Sigmoid colon (tissue), 4 donors: ENCODE results near the gene TTLL12.

ENCODE experiments used
- EP300 ChIP-seq, 4 donors: sonication (generic); formaldehyde crosslinking; IDR thresholded peaks; one replicate each; pipeline ENCODE4 v1.6.1; 2017; ENCODE audit warnings: antibody characterized with exemption in 4 of 4
- POLR2A ChIP-seq, 2 donors: fragments of 450-650 bp; IDR thresholded peaks; one replicate each; pipeline ENCODE4 v1.6.1; 2016; ENCODE audit warnings: antibody characterized with exemption in 2 of 2, mild to moderate bottlenecking in 2 of 2, moderate library complexity in 2 of 2
- POLR2AphosphoS5 ChIP-seq, 4 donors: sonication (generic); formaldehyde crosslinking; IDR thresholded peaks; one replicate each; pipeline ENCODE4 v1.6.1; 2017; ENCODE audit warnings: antibody characterized with exemption in 4 of 4
- TF ChIP-seq, protein P1 (sequence below), 4 experiments: fragments of 450-650 bp in 3 of 4; fragments of 200-600 bp in 1 of 4; IDR thresholded peaks; one replicate each; pipeline ENCODE4 v1.5.1; 2016 to 2019; ENCODE audit warnings: antibody characterized with exemption in 4 of 4, mild to moderate bottlenecking in 3 of 4, moderate library complexity in 2 of 4

DNA sequence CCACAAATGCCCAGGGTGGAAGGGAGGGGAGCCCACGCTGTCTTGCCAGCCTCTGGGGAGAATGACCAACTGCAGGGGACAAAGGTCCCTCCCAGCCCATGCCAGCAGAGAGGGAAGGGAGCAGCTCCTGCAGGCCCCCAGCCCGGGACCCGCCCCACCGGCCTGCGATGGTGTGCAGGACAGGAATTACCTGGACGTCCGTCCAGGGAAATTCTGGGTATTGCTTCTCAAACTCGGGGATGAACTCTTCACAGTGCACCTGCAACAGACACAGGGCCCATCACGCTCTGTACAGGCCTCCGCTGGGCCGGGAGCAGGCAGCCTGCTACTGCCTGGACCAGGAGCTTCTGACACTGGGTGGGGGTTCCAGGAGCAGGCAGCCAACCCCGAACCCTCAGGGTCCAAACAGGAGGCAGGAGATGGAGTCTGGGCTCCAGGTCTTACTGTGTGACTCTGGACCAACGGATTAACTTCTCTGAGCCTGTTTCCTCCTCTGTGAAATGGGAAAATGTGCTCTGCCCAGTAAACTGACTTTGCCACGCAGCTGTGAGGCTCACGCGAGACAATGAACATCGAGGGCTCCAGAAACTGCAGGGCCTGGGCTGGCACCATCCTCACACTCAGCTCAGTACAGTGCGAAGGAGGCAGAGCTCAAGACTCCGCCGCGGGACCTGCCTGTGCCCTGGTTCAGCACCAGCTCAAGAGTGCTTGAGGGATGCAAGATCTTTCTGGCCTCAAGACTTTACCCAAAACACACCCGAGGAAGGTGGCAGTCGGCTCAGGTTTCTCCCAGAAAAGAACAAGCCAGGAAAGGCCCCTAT is 17.4 kb downstream of the TTLL12 start:
- TF ChIP-seq, protein P1, sequence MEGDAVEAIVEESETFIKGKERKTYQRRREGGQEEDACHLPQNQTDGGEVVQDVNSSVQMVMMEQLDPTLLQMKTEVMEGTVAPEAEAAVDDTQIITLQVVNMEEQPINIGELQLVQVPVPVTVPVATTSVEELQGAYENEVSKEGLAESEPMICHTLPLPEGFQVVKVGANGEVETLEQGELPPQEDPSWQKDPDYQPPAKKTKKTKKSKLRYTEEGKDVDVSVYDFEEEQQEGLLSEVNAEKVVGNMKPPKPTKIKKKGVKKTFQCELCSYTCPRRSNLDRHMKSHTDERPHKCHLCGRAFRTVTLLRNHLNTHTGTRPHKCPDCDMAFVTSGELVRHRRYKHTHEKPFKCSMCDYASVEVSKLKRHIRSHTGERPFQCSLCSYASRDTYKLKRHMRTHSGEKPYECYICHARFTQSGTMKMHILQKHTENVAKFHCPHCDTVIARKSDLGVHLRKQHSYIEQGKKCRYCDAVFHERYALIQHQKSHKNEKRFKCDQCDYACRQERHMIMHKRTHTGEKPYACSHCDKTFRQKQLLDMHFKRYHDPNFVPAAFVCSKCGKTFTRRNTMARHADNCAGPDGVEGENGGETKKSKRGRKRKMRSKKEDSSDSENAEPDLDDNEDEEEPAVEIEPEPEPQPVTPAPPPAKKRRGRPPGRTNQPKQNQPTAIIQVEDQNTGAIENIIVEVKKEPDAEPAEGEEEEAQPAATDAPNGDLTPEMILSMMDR (IDR thresholded peaks at IDR 0.05), result no peak
- no peak for TF ChIP-seq EP300 (IDR thresholded peaks at IDR 0.05)
- no peak for TF ChIP-seq POLR2A (IDR thresholded peaks at IDR 0.05)
- TF ChIP-seq POLR2AphosphoS5 (IDR thresholded peaks at IDR 0.05), result no peak
